GM08714 (cell line): ENCODE measurements around the gene CACNA2D3.

Experiments
- H3K4me3 ChIP-seq: fragments of 200-500 bp; sonication (Bioruptor generic); 2 replicates; pipeline ENCODE4 v1.5.1; 2014; ENCODE audit warnings: mild to moderate bottlenecking, low read length, inconsistent platforms
- ZNF274 ChIP-seq: IDR thresholded peaks from 2 replicates; pipeline ENCODE4 v1.6.1; 2012; ENCODE audit warnings: mild to moderate bottlenecking, low read depth, low read length

Gene CACNA2D3

DNA sequence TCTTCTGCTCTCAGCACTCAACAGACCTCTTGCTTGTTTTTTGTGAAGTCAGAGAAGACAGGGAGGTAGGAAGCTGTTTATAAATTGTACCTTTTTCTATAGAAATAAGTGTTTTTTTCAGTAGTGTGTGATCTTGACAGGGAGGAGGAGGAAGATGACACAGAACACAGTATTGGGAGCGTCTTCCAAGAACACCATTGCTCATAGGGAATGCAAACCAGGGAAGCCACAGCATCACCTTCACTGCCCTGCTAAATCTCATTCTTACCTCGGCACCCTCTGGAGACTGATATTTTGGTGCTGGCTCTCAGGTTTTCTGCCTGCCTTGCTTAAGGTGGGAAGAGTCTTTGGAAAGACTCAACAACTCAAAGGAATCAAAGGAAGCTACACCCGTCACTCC is 636.1 kb downstream of the CACNA2D3 start:
- TF ChIP-seq ZNF274: no peak
- H3K4me3 ChIP-seq: no peak overlapping the region

- TF ChIP-seq ZNF274: no peak
- no peak overlapping the region for H3K4me3 ChIP-seq
Measured at GRCh38 chr3:54759166-54759565, 636.8 kb downstream of the CACNA2D3 start.

GRCh38 chr3:54760201-54760600 is 637.8 kb downstream of the CACNA2D3 start:
- TF ChIP-seq ZNF274: no peak
- no peak overlapping the region for H3K4me3 ChIP-seq

DNA sequence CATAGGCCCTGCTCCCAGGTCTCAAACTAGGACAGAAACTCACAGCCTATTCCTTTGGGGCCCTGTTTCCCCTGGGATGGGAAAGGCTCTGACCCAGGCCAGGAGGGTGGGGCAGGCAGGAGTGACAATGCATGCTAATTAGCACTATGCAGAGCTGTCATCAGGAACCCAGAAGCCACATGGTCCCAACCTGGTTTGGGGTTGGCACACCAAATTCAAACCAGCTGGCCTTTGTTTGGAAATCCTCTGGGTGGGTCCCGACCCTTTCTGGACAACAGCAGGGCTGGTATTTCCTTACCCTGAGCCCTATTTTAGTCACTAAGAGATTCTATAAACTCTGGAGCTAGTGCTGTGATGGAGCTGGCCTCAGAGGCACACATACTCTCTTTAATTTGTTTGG is 639.3 kb downstream of the CACNA2D3 start:
- TF ChIP-seq ZNF274: no peak
- no peak overlapping the region for H3K4me3 ChIP-seq

DNA sequence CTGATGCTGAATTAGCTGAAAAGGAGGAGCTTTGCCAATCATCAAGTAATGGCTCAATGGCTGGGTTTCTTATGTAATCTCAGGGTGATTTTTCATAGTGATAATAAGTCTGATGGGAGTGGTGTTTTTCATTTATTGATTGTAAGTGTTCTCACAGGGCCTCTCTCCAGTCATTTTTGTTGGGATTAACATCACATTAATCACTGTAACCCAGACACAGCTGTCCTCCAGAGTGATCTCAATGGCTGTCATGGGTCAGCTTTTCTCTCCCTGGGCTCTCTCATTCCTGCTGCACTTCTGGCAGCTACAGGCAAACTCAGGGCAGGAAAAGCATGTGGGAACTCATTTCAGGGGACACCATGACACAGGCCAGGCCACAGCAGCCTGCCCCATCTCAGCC is 642.6 kb downstream of the CACNA2D3 start:
- no peak overlapping the region for H3K4me3 ChIP-seq
- TF ChIP-seq ZNF274: no peak

DNA sequence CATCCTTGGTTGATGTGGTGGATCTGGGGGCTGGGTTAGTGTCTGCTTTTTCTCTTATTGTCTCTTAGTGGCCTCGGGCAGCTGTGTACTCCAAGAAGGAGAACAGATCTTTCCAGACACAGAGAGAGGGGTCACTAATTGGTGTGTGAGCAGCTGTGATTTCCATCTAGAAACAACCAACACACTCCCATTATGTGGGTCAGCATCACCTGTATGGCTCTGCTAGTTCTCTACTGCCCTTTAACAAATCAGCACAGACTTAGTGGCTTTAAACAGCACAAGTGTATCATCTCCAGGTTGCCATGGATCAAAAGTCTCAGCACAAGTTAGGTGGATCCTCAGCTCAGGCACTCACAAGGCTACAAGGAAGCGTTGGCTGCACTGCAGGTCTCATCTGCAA is 648.7 kb downstream of the CACNA2D3 start:
- TF ChIP-seq ZNF274: no peak
- H3K4me3 ChIP-seq: no peak overlapping the region

- TF ChIP-seq ZNF274: no peak
- H3K4me3 ChIP-seq: no peak overlapping the region
Measured at GRCh38 chr3:54772051-54772450, 649.7 kb downstream of the CACNA2D3 start.

DNA sequence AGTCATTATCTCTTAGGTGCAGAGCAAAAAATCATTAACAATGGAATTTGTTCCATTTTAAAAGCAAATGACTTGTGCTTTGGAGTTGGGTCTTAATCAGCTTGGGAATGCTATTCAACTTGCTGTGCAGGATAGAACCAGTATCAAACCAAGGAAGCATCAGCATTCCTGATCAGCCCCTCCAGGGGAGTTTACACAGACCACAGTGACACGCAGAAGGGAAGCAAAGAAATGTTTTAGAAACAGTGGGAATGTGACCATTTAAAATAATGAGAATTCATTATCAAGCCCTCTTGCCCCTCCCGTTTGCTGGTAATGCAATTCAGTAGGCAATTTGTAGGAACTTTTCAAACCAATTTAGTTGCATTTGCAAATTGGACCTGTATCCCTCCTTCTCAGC is 650.4 kb downstream of the CACNA2D3 start:
- H3K4me3 ChIP-seq: no peak overlapping the region
- no peak for TF ChIP-seq ZNF274

DNA sequence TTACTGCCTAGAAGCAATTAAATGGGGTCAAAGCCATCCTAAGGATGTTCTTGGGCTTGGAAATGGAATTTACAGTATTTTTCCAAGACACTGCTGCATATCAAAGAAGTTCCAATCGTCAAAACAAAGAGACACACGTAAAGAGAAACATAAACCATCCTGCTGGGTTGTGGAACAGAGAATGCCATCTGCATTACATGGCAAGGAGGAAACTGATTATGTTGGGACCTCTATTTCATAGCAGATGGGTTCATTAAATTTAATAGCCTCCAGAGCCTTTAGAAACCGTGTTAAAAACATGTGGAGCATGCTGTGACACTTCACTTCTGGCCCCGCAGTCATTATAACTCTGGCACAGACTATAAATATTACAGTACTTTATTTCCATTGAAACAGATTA is 650.9 kb downstream of the CACNA2D3 start:
- no peak for TF ChIP-seq ZNF274
- H3K4me3 ChIP-seq: no peak overlapping the region

- no peak overlapping the region for H3K4me3 ChIP-seq
- TF ChIP-seq ZNF274: no peak
Measured at GRCh38 chr3:54776601-54777000, 654.2 kb downstream of the CACNA2D3 start.

DNA sequence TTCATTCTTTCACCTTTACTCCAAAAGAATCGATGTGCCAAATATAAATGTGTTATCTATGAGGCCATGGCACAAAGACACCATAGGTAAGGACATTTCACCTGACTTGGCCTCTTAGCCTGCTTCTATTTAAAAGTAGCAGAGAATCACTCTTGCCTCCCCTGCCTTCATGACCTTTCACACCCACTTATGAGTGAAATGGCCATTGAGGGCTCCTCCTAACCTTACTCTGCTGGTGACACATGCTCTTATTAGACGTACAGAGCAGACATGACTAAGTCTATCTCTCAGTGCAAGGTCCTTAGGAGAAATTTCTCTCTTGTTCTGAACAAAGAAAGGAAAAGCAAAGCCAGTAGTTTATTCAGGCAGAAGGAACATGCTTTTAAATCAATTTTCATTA is 654.8 kb downstream of the CACNA2D3 start:
- no peak for TF ChIP-seq ZNF274
- H3K4me3 ChIP-seq: no peak overlapping the region

DNA sequence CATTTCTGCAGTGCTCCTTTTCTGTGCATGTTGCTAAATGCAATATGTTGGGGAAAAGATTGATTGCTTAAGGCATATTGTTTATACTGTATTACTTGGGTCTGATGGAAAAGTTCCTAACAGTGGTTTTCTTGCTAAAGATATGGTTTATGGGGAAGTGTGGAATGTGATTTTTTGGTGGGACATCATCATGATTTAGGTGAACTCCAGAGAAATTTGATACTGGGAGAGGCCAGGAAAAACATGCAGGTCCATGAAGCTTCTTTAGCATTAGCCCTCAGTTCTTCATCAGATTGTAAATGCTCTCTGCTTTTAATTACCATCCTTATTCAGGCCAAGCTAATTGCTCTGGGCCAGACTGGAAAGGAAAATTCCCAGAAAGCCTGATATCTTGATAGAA is 658.0 kb downstream of the CACNA2D3 start:
- no peak overlapping the region for H3K4me3 ChIP-seq
- TF ChIP-seq ZNF274: no peak

DNA sequence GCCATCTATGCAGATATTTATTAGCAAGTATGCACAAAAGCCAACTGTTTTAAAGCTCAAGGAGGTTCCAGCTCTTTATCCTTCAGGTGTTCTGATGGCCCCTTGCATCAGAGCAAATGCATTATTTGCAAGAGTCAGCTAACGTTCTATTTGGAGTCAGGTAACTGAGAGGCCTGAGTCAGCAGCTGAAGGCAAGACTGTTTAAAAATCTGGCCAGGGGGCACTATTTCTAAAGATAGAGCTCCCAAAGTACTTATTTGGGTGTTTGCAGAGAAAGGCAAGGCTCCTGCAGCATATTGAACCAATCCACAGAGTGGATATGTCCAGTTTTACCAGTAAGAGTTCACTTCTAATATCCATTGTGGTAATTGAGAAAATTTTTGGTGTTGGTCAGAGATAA is 659.4 kb downstream of the CACNA2D3 start:
- no peak for TF ChIP-seq ZNF274
- no peak overlapping the region for H3K4me3 ChIP-seq

- TF ChIP-seq ZNF274: no peak
- H3K4me3 ChIP-seq: no peak overlapping the region
Measured at GRCh38 chr3:54783611-54784010, 661.3 kb downstream of the CACNA2D3 start.

- H3K4me3 ChIP-seq: no peak overlapping the region
- TF ChIP-seq ZNF274: no peak
Measured at GRCh38 chr3:54784021-54784420, 661.7 kb downstream of the CACNA2D3 start.

DNA sequence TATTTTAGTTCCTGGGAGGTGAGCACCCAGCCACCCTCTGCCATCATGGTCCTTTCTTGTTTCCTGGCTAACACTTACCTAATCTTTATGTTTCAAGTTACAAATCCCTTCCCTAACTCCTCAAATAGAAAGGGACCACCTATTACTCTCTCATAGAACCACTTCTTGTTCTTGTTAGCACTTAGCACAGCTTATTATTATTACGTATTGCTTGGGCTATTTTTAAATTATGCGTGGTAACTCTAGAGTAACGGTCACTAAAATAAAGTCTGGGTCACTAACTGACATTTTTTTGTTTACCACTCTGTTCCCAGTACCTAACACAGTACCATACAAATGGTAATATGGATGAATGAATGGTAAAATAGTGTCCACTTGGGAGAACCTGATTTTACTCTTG is 663.6 kb downstream of the CACNA2D3 start:
- H3K4me3 ChIP-seq: no peak overlapping the region
- TF ChIP-seq ZNF274: no peak

- no peak overlapping the region for H3K4me3 ChIP-seq
- no peak for TF ChIP-seq ZNF274
Measured at GRCh38 chr3:54790051-54790450, 667.7 kb downstream of the CACNA2D3 start.
